Endothelial cell of umbilical vein (primary cell): ENCODE data around the gene TUBGCP2. TPM values are rescaled to one million over a fixed set of nuclear protein-coding genes. Genes with fewer than 3 reads are reported as not detected.

Experiments
- BruUV-seq: library from RNA; stranded (reverse); fragments of 400-500 nt; replicated peaks from 2 replicates; lab custom pipeline; 2021; lab: Mats Ljungman, UMichigan
- CTCF ChIA-PET: fragments of 300-600, 350-600 bp; sonication (Branson Sonifier 250); formaldehyde crosslinking; loops from one replicate; lab custom pipeline; 2021; ENCODE audit warnings: antibody characterized with exemption, inconsistent platforms; lab: Charles Lee
- POLR2A ChIA-PET: fragments of 300-600, 350-600 bp; sonication (Branson Sonifier 250); formaldehyde crosslinking; loops from one replicate; lab custom pipeline; 2021; ENCODE audit warnings: antibody characterized with exemption, inconsistent platforms; lab: Charles Lee
- DNase-seq: peaks from one replicate; pipeline ENCODE4 v3.0.0-alpha.2; 2011; ENCODE audit warnings: low read depth, low spot score
- FAIRE-seq: peaks from 2 replicates; lab custom pipeline; 2011; peaks lifted over from hg19 to GRCh38; lab: Jason Lieb, UNC
- H2AFZ ChIP-seq: 2 replicates; pipeline ENCODE4 v1.6.0; 2012; ENCODE audit warnings: low read depth, low read length, control low read depth, inconsistent platforms
- H3K27ac ChIP-seq: 2 replicates; pipeline ENCODE4 v1.5.1; 2011; ENCODE audit warnings: low read depth, mild to moderate bottlenecking, control low read depth, low read length, moderate library complexity; ENCODE audit not compliant: insufficient read depth
- H3K27me3 ChIP-seq, 2 experiments: 2 replicates each; pipeline versions ENCODE4 v1.6.0 to v1.6.1; 2011; ENCODE audit warnings: low read length in 2 of 2, mixed read lengths in 1 of 2; ENCODE audit not compliant: control insufficient read depth in 2 of 2, insufficient read depth in 2 of 2
- H3K36me3 ChIP-seq, 2 experiments: 2 replicates in 1 of 2; 3 replicates in 1 of 2; pipeline ENCODE4 v1.5.1; 2011; ENCODE audit warnings: low read length in 2 of 2, mild to moderate bottlenecking in 1 of 2, moderate library complexity in 1 of 2; ENCODE audit not compliant: control insufficient read depth in 2 of 2, insufficient read depth in 2 of 2; ENCODE audit errors: extremely low read depth in 1 of 2
- H3K4me1 ChIP-seq: 3 replicates; pipeline ENCODE4 v1.5.1; 2011; ENCODE audit warnings: mild to moderate bottlenecking, low read length; ENCODE audit not compliant: control insufficient read depth, insufficient read depth; ENCODE audit errors: extremely low read depth
- H3K4me2 ChIP-seq: 2 replicates; pipeline ENCODE4 v1.6.1; 2011; ENCODE audit warnings: low read length, control low read depth, mixed read lengths; ENCODE audit not compliant: insufficient read depth
- H3K4me3 ChIP-seq, 3 experiments: fragments of 200-600 bp in 1 of 3; sonication (generic), shearing (Covaris generic) in 1 of 3; replicated peaks in 1 of 3; 2 replicates each; pipeline ENCODE4 v1.5.1; 2011 to 2016; ENCODE audit warnings: control low read depth in 3 of 3, low read length in 3 of 3, mild to moderate bottlenecking in 2 of 3, inconsistent platforms in 1 of 3, low read depth in 1 of 3, moderate library complexity in 1 of 3; ENCODE audit not compliant: insufficient read depth in 1 of 3
- H3K79me2 ChIP-seq: 2 replicates; pipeline ENCODE4 v1.6.0; 2012; ENCODE audit warnings: low read length, inconsistent platforms; ENCODE audit not compliant: control insufficient read depth, insufficient read depth
- H3K9ac ChIP-seq: replicated peaks from 2 replicates; pipeline ENCODE3; 2011; ENCODE audit warnings: low read length, control low read depth; ENCODE audit not compliant: insufficient read depth; ENCODE audit errors: extremely low read depth
- H3K9me1 ChIP-seq: replicated peaks from 3 replicates; pipeline ENCODE4 v1.6.0; 2011; ENCODE audit warnings: mild to moderate bottlenecking, low read length; ENCODE audit not compliant: control insufficient read depth, insufficient read depth; ENCODE audit errors: extremely low read depth
- H3K9me3 ChIP-seq: replicated peaks from 2 replicates; pipeline ENCODE4 v1.5.1; 2012; ENCODE audit warnings: low read length, inconsistent platforms; ENCODE audit not compliant: control insufficient read depth, insufficient read depth
- H4K20me1 ChIP-seq: replicated peaks from 2 replicates; pipeline ENCODE3; 2011; ENCODE audit warnings: mild to moderate bottlenecking, low read length; ENCODE audit not compliant: control insufficient read depth, insufficient read depth; ENCODE audit errors: extremely low read depth
- CTCF ChIP-seq, 2 donors: IDR thresholded peaks; 1 replicate in 1 of 2; 2 replicates in 1 of 2; pipeline ENCODE4 v1.5.1; 2011; ENCODE audit warnings: low read length in 2 of 2, mild to moderate bottlenecking in 2 of 2, moderate library complexity in 2 of 2, control low read depth in 1 of 2, inconsistent platforms in 1 of 2, low read depth in 1 of 2; ENCODE audit not compliant: insufficient read depth in 1 of 2; ENCODE audit errors: extremely low read depth in 1 of 2
- EZH2 ChIP-seq: IDR thresholded peaks from 2 replicates; pipeline ENCODE4 v1.6.1; 2012; ENCODE audit warnings: borderline replicate concordance, low read depth, mild to moderate bottlenecking, moderate library complexity, low read length, inconsistent platforms; ENCODE audit not compliant: severe bottlenecking
- FOS ChIP-seq: IDR thresholded peaks from 2 replicates; pipeline ENCODE4 v1.6.1; 2011; ENCODE audit warnings: mild to moderate bottlenecking, low read length, moderate library complexity, borderline replicate concordance; ENCODE audit not compliant: insufficient read depth
- GATA2 ChIP-seq: IDR thresholded peaks from 2 replicates; pipeline ENCODE4 v1.7.0; 2011; ENCODE audit warnings: low read depth, mild to moderate bottlenecking, moderate library complexity, mixed read lengths, low read length; ENCODE audit not compliant: insufficient read length, insufficient read depth
- JUN ChIP-seq: IDR thresholded peaks from 2 replicates; pipeline ENCODE4 v1.6.1; 2011; ENCODE audit warnings: borderline replicate concordance, low read depth; ENCODE audit not compliant: insufficient read length, insufficient read depth
- MYC ChIP-seq: IDR thresholded peaks from one replicate; pipeline ENCODE4 v1.6.1; 2011; ENCODE audit warnings: mild to moderate bottlenecking, low read depth, low read length
- POLR2A ChIP-seq: IDR thresholded peaks from 2 replicates; pipeline ENCODE4 v1.6.1; 2012; ENCODE audit warnings: low read depth, mild to moderate bottlenecking, control low read depth, low read length
- POLR2AphosphoS5 ChIP-seq: IDR thresholded peaks from 2 replicates; pipeline ENCODE4 v1.6.1; 2012; ENCODE audit warnings: low read depth, mild to moderate bottlenecking, control low read depth, low read length, moderate library complexity; ENCODE audit not compliant: insufficient read depth
- dilution Hi-C: fragments of 300-500 bp; cut with MboI; formaldehyde crosslinking; loops from one replicate; pipeline ENCODE4 v1.15.0; 2019; ENCODE audit warnings: low sequenced_read_pairs; ENCODE audit not compliant: extremely low pct_ligation_motif_present
- intact Hi-C: fragments of 100-400 bp; cut with micrococcal nuclease; formaldehyde crosslinking; loops from one replicate; pipeline ENCODE4 v1.10.0; 2022
- polyA plus RNA-seq, 4 experiments: library from polyadenylated mRNA; depleted of rRNA in 3 of 4; stranded (reverse) in 3 of 4; unstranded in 1 of 4; fragments of >200 nt; gene quantifications; 2 replicates each; pipeline versions ENCODE4 v1.2.1 to v1.2.3, GENCODE V29; 2011 to 2012; ENCODE audit warnings: missing spikeins in 1 of 4
- total RNA-seq: library from RNA; stranded (reverse); gene quantifications from 2 replicates; pipeline ENCODE4 v1.2.3, GENCODE V29; 2021
- TF ChIP-seq, protein P1 (sequence below): IDR thresholded peaks from 2 replicates; pipeline ENCODE4 v1.6.1; 2011; ENCODE audit not compliant: insufficient read depth, insufficient read length

The TUBGCP2 gene
- total and polyA plus RNA-seq, 2 donors (not counting 3 experiments of a cell fraction or from before 2014, with no cell fraction given): 37.1 to 53.1 TPM

DNA sequence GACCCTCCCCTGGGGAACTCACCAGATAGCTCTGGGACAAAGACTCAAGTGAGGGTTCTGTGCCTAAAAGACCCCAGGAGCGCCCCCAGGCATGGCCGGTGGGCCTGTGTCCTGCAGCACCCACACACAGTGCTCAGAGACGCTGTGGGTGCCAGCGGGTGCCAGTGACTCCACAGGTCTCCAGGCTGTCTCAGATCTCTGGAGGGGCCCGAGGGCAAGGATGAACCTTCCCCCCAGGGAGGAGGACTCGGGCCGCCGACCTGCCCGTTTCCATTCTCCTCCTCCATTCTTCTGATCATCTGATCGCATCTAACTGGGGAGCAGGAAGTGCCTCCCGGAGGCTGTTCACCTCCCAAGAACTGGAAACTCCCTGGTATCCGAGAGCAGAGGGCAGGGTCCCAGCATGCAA lies 33.0 kb downstream of the TUBGCP2 start:
- ChIA-PET CTCF (interaction anchor here (1.2 to 1.3 kb wide), 2 partner anchors 12 to 17 kb away, joined by 3 read pairs; no protein-coding TSS in a partner anchor), POLR2A (no interaction called here)
- no TSS peak for BruUV-seq
- Histone ChIP-seq H2AFZ (no peak overlapping the region), H3K27me3 (peaks cover 5 to 10% of the 10 kb centered on the region in 2 experiments), H3K4me2 (no peak overlapping the region), H3K9ac (no peak overlapping the region), H3K9me1 (no peaks in the 10 kb centered on the region), H3K9me3 (no peaks in the 10 kb centered on the region), H3K79me2 (no peaks in the 10 kb centered on the region), H3K27ac (no peak overlapping the region), H3K4me3 (no peak overlapping the region), H3K4me1 (no peaks in the 10 kb centered on the region), H3K36me3 (peaks cover 0 to 5% of the 10 kb centered on the region in 2 experiments), H4K20me1 (no peaks in the 10 kb centered on the region)
- intact Hi-C loops (no loop called here), dilution Hi-C loops (no loop called here)
- FAIRE-seq (no peak), DNase-seq (no peak)
- no peak for TF ChIP-seq POLR2AphosphoS5
- TF ChIP-seq CTCF (IDR thresholded peaks at IDR 0.05; ENCODE audit: extremely low read depth in 1 of 2, insufficient read depth in 1 of 2, low read depth in 1 of 2, low read length in 2 of 2): no peak
- TF ChIP-seq, protein P1, sequence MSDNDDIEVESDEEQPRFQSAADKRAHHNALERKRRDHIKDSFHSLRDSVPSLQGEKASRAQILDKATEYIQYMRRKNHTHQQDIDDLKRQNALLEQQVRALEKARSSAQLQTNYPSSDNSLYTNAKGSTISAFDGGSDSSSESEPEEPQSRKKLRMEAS: no peak
- TF ChIP-seq JUN: no peak
- no peak for TF ChIP-seq MYC
- no peak for TF ChIP-seq POLR2A
- TF ChIP-seq FOS: no peak
- no peak for TF ChIP-seq EZH2
- no peak for TF ChIP-seq GATA2
